A172 (cell line): ENCODE results near the gene GFOD1. TPM values are rescaled to one million over a fixed set of nuclear protein-coding genes. Genes with fewer than 3 reads are reported as not detected.

Experiments
- DNase-seq: peaks from one replicate; pipeline ENCODE4 v3.0.0-alpha.2; 2015; ENCODE audit warnings: low spot score
- total RNA-seq: library from RNA; depleted of rRNA; stranded (reverse); fragments of >200 nt; shearing (Covaris generic); gene quantifications from 2 replicates; pipeline ENCODE4 v1.2.3, GENCODE V29; 2014

Gene GFOD1
- total RNA-seq, 1 experiment from 2014 or later = 3.3 TPM

DNA sequence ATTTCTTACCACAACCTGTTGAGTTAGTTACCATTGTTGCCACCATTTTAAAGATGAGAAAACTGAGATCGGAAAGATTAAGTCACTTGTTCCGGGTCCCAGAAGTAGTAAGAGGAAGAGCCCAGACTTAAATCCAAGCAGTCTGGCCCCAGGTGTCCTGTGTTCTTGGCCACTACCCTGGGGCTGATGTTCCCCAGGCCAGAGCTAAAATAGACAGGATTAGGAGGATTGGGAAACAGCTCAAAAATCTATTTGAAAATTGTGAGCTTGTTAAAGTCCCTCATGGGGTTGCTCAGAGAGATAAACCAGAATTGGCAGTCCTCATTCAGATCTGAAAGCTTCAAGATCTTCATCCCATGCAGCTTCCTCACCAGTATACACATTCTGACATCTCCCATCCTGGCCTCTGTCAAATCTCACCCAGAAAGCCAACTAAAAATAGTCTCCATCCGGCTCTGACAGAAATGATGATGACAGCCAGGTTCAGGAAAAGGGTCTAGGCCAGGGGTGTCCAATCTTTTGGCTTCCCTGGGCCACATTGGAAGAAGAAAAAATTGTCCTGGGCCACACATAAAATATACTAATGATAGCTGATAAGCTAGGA is 62.0 kb downstream of the GFOD1 start:
- DNase-seq = no peak

DNA sequence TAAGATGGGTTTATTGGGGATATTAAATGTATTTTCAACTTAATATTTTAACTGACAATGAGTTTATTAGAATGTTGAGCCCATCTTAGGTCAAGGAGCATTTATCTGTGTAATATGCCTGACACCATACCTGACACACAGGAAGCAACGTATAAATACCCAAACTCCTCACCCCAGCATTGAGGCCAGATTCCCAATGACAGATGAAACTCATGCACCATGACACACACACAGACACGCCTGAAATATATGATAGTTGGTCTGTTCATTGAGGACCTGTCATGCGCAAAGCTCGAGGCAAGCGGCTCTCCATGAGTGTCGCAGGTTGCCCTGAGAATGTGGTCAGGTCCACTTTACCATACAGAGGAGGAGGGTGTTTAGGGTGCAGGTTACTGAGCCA is 64.1 kb downstream of the GFOD1 start:
- no peak for DNase-seq

DNA sequence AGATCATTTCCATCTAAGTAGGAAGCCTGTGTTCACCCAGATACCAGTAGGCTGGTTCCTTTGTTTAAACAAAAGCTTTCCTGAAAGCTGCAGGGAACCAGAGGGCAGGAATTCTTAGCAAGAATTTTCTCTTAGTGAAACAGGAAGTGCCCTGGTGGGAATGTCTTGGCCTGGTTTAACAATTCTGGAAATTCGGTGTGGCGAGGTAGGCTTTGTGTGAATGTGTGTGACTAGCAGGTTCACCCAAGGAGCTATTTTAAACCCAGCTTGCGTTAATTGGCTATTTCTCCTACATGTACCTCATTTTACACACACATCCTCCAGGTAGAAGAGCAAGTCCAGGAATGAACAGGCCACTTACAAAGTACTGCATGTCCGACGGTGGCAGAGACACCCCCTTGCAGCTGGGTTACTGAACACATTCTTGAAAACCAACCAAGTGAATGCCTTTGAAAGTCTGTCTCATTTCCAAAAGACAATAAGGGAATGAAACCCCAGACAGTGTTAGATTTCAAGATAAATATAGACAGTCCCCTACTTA is 64.6 kb downstream of the GFOD1 start:
- peak; percentile 42 for DNase-seq

DNA sequence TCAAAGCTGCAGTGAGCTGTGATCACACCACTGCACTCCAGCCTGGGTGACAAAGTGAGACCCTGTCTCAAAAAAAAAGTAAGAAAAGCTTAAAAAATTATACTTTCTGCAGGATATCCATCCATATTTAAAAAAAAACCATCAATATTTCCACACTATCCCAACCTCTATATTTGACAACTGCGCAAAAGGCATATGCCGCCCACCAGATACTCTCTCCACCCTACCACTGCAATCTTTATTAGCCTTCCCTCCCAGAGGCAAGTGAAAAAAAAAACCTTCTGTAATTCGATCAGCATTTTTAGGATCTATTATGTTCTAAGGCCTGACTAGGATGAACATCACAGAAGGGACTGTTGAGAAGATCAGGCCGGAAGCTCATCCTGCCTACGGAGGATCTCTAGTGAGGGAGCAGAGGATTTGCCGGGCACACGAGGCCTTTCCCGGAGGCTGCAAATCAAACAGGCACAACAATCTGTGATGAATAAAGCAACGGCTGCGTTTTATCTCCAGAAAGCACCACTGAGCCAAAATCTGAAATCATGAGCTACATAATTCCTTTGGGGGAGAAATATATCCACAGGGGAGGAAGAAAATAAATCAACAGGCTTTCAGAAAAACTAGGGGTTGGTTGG is 65.9 kb downstream of the GFOD1 start:
- DNase-seq = no peak

DNA sequence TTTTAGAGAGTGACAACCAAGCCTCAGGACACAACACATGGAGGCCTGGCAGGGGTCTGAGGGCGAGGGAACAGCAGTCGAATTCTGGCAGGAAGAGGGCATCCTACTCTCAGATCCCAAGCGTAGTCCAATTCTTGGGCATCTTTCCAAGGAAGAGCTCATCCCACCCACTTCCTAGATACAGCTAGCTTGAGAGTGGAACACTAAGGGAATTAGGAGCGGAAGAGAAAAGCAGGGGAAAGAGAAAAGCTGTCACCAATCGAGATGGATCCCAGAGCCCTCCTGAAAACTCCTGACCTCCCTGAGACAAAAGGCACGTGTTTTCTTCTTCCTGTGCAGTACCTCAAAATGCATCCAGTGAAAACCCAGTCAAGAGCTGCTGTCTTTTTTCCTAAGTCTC is 67.1 kb downstream of the GFOD1 start:
- no peak for DNase-seq

DNA sequence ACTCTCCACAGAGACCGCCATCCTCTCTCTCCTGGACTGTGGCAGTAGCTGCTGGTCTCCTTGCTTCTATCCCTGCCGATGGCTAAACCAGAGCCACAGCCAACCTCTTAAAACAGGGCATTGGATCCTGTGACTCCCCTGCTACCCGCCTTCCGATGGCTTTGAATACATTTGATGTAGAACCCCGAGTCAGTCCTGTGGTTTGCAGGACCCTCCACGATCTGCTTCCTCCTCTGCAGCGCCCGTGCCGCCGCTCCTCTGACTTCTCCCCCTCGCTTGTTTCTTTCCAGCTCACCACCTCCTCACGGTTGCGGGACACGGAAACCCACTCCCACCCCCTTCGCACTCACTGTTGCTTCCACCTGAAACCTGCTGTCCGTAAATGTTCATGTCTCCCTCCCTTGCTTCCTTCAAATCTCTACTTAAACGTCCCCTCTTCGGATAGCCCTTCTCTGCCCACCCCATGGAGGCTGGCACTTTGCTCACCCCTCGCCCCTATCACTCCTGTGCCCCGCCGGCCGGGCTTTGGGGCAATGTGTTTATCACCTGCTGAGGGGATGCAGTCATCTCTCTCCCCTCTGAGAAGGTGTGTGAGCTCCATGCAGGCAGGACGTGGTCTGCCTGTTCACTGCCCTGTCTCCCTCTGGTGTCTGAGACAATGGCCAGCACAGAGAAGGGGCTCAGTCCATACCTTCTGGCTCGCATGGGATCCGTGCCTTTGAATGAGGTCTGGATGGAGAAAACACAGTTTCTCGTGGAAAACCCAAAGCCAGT is 67.8 kb downstream of the GFOD1 start:
- no peak for DNase-seq

DNA sequence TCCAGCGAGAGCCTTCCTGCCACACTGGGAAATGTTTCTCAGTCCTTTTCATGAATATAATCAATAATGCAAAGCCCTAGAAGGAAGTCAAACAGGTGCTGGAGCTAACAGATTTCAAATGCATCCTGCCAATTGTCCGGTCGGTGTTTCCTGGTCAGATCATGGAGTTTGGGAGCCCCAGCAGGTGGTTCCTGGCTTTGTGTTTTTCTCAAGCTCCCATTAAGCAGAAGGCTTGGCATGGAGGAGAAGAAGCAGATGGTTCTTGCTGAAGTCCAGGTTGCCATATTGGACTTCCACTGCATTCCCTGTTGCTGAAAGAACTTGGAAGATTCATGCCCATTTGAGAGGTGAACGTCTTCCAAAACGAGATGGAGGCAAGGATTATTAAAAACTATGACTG is 68.6 kb downstream of the GFOD1 start:
- DNase-seq = no peak

DNA sequence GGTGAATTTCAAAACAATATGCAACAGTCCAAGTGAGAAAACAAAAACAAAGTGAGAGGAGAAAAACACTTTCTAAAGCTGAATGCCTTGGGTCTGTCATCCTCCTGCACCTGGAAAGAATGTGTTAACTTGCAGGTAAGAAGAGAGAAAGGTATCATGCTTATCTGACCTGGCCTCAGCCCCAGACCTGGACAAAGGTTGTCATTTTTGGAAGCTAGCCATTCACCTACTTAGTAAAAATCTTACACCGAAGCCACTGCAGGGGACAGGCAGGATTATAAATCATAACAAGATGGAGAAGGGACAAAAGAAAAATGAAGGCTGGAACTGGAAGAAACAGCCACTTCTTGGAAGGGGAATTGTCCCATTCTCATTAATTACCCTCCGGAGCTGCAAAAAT is 69.4 kb downstream of the GFOD1 start:
- DNase-seq = no peak

DNA sequence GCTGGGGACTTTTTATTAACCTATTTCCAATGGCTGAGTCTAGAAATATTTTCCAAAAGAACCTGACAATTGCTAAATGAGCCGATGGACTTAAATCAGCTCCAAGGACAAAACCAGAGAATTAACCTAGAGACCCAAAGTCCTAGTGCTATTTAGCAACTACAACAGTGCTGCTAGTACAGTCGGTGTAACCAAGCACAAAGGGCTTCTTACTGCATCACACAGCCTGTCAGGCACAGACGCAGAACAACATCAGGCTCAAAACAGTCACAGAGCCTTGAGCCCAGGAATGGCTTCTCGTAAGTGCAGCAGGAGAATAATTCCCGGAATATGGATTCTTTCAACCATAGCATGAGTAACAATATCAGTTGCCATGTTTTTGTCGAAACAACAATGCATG is 70.0 kb downstream of the GFOD1 start:
- no peak for DNase-seq

DNA sequence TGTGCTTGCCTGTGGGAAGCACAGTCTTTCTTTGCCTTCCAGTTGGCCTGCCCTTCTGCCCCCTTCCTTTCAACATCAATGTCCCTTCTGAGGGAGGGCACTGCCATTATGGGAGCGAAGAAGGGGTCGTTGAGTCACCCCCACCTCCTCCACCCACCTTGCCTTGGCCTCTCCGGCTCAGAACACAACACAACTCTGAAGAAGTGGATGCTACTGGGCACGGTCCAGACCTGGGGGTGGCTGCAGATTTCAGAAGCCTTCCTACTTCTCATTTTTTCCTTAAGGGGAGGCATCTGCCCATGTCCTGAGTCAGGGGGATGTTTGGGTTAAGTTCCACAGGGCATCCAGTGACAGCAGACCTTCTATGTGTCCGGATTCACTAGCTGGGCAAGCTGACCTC is 72.1 kb downstream of the GFOD1 start:
- DNase-seq = no peak

DNA sequence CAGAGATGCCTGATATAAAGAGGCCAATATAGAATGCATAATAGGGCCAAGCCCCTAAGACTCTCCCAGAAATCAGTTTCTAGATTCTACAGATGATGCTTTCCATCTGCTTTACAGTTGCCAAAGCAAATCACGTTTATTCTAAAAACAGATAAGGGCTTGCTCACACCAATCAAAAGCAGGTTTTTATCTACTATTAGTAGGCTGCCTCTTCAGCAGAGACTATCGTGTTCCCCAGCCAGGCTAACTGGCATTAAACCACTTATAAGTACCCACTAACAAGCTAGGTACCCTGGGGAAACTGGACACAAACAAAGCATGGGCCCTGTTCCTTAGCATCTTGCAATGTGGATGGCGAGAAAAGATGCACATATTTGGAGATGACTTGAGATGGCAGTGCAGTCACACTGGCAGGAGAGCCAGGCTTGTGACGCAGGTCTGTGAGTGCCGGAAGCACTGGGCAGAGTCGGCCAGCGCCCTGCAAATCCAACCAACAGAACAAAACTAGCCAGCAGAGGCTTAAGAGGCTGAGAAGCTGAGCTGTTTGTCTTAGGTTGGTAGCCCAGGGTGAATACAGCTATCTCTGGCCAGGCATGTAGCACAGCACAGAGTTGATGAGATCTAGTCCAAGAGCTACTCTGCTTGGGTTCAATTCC is 73.4 kb downstream of the GFOD1 start:
- no peak for DNase-seq

DNA sequence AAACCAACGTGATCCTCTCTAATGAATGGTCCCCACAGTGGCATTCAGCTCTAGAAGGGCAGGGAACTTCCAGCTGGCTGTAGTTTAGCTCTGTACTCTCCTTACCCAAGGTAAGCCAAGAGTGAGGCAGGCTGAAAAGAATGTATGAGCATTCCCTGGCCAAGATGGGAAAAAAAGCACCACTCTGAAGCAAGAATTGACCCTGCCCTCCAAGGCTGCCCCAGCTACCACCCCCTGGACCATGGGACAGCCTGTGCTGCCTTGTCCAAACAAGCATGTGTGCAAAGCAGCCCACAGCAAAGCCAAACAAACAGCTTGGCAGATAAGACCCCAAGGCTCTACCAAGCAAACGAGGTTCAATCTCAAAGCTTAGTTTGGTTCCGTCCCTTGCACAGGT is 73.9 kb downstream of the GFOD1 start:
- DNase-seq = no peak

DNA sequence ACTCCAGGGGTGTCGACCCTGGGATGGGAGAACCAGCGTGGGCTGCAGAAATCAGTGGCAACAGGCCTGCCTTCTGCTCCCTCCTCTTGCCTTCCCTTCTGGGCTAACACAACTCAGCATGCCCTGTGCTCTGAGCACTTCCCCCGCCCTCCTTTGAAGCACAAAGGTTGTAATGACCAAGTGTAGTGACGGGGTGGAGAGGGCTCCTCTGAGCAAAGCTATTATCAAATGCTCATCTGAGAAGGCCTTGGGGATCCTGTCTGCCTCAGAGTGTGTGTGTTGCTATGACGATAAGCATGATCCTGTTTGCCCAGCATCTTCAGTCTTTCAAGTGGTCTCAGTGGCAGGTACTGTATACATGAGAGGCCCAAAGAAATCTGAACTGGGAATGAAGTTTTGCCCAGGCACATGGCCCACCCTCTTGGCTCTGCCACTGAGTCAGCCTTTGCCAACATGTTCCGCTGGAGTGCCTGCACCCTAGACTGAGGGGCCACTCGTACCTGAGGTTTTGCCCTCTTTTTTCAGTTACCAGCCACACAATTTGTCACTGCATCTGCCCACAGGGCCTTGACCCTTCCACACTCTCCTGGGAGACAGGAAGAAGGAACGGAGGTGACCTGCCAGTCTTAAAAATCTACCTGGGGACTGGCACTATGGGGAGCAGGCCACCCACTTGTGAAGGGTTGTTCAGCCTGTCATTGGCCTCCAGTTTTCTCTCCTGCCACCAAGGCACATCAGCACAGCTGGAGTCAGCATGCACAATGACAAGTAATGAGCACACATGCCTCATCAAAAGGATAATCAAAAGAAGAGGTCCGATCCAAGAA is 74.5 kb downstream of the GFOD1 start:
- DNase-seq = no peak

DNA sequence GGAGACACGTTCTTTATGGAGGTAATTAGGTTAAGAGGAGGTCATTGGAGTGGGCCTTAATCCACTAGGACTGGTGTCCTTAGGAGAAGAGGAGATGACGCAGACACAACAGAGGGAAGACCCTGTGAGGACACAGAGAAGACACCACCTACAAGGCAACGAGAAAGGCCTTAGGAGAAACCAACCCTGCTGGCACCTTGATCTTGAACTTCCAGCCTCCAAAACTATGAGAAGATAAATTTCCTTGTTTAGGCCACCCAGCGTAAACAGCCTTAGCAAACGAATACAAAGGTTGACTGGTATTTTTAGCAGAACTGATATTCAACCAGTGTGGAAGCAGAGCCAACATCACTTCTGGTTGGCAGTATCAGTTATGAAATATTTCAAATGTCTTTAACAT is 75.2 kb downstream of the GFOD1 start:
- DNase-seq = no peak

DNA sequence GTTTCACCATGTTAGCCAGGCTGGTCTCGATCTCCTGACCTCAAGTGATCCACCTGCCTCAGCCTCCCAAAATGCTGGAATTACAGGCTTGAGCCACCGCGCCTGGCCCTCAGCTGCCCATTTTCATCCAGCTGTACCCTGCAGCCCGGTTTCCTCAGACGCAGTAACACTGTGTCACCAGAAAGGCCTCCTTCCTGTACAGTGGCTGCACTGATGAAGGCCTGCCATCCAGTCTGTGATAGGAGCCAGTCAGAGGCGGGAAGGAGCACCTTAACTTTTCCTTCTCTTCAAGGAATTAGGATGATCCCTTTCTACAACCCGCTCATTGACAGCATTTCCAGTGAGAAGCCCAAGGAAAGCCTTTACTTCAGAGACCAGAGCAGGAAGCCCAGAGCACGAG is 75.9 kb downstream of the GFOD1 start:
- DNase-seq = no peak

DNA sequence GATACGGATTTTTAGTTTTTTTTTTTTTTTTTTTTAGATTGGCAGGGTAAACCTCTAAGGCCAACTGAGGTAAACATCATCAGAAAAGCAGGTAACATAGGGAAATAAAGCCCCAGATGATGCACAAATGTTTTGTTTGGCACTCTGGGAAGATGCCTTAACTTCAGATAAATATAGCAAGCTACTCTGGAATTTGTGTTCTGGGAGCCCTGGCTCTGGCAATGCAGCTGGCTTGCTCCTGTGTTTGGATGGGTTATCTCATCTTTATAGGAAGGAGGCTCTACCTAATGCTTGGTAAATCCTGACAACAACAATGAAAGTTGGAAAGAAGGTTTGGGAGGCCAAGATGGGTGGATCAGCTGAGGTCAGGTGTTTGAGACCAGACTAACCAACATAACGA is 77.4 kb downstream of the GFOD1 start:
- no peak for DNase-seq

DNA sequence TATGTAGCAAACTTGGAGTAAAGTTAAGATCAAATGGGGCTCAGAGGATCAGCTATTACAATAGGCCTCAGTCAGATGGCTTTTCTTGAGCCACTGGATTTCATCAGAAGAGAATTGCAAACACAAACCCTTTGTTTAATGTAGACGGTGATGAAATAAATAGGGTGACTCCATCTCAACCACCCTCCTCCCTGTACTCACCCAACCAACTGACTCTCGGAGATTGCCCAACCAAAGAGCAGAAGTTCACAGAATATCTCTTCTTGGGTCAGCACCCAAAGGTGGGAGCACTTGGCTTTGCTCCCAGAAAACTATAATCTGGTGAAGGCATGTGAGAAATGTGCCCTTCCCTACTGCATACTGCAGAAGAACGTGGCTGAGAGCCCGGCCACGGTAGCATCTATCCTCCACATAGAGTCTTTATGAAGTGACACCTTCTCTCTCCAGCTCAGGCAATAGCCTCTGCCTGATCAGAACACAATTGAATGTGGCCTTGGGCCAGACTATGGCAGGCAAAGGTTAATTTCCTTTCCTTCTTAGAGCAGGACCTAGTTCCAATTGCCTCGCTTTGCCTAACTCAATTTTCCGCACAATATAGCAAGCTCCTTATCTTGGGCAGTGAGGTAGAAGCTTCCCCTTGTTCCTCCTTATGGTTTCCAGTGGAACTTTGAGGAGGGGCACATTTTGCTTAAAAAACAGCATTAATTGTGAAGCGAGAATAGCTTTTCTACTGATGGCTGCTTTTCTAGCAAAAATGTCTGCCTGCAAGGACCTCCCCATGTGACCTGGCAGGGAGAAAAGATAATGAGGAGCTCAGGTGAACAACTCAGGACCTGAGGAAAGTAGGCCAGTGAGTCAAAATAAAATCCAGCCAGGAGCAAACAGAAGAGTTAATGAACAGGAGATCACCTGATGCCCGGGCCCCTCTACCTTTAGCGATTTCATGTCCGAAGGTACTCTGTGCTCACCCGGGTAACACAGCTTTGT is 79.4 kb downstream of the GFOD1 start:
- peak; percentile 69 for DNase-seq

DNA sequence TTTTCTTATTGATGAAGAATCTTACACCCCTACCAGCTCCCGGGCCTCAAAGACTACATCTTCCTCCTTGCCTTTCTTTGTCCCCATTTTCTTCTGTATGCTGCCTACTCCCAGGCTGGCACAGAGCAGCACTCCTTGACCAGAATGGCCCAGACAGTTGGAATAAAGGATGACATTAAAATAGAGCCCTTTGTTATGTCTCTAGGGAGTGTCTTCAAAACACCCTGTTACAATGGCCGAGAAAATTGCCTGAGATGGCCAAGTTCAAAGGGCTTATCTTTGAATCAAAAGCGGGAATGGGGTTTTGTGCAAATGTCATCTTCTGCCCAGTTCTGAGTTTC is 80.1 kb downstream of the GFOD1 start:
- DNase-seq = no peak

DNA sequence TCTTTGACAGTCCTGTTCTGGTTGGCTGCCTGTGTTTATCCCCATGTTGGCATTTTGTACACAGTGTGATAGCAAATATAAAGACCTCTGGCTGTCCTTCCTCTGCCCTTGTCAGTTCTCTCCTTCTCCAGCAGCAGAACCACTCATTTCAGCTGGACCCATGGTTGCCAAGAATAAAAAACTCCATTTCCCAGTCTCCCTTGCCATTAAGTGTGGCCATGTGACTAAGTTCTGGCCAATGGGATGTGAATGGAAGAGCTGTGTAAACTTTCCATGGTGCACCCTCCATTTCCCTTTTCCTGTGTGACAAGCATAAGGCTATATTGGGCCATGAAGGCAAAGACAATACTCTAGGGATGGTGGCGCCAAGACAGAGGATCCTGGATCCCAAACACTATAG is 80.6 kb downstream of the GFOD1 start:
- no peak for DNase-seq

DNA sequence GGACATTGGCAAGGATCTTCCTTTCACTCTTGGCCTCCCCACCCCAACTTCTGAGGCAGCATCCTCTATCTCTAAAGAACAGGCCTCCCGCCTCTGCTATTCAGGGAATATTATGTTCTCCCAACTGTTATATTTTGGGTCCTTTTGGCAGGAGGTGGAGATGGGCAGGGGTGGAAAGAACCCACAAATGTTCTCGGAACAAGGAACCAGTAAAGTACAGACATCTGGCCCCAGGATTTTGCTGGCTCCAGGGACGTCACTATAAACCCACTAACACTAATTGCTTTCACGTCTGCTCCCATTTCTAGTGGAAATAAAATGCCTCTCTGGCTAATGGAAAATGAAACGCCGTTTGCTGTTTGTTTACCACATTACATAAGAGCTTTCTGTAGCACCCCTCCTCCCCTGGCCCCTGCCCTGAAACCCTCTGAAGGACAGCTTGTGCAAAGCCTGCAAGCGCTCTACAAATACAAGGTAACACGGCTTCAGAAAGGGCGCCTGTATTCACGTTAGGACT is 81.4 kb downstream of the GFOD1 start:
- DNase-seq = no peak
